ENCODE data around the gene GSTM2. TPM values are rescaled to one million over a fixed set of nuclear protein-coding genes. Genes with fewer than 3 reads are reported as not detected.

Gene GSTM2
- total and polyA plus RNA-seq, 3 donors from 2014 or later: 68.0 to 131 (median 83.2) TPM

GRCh38 chr1:109719337-109719837, 51.5 kb downstream of the GSTM2 start:
- no peak overlapping the region for H3K4me3 ChIP-seq
- 73 to 88% methylated on average over 5 of the region's 5 CpGs for WGBS, 2 donors
- no peaks in the 10 kb centered on the region for H3K9me3 ChIP-seq
- TF ChIP-seq CTCF (IDR thresholded peaks at IDR 0.05): no peak
- H3K4me1 ChIP-seq: peaks cover 5% of the 10 kb centered on the region
- intact Hi-C loops (cut with DNase I; ENCODE audit: low total_unique reads): no loop called here
- H3K27ac ChIP-seq: no peak overlapping the region
- H3K27me3 ChIP-seq: no peaks in the 10 kb centered on the region
- no peak for DNase-seq
- no peaks in the 10 kb centered on the region for H3K36me3 ChIP-seq (ENCODE audit: low read depth, missing control alignments)

- intact Hi-C loops (cut with DNase I; ENCODE audit: low total_unique reads): no loop called here
- Histone ChIP-seq H3K27me3 (no peaks in the 10 kb centered on the region), H3K4me3 (no peak overlapping the region), H3K36me3 (ENCODE audit: low read depth, missing control alignments) (no peaks in the 10 kb centered on the region), H3K9me3 (no peaks in the 10 kb centered on the region), H3K27ac (no peak overlapping the region), H3K4me1 (peaks cover 5% of the 10 kb centered on the region)
- TF ChIP-seq CTCF (IDR thresholded peaks at IDR 0.05) (no peak), POLR2A (IDR thresholded peaks at IDR 0.05) (no peak)
- DNase-seq: no peak
- WGBS, 2 donors: 89 to 90% methylated on average over 5 of the region's 5 CpGs
Measured at GRCh38 chr1:109721042-109721441, 53.2 kb downstream of the GSTM2 start.

- intact Hi-C loops (cut with DNase I; ENCODE audit: low total_unique reads): no loop called here
- H3K27ac ChIP-seq: no peak overlapping the region
- H3K4me3 ChIP-seq: no peak overlapping the region
- no peaks in the 10 kb centered on the region for H3K27me3 ChIP-seq
- TF ChIP-seq CTCF (IDR thresholded peaks at IDR 0.05): no peak
- TF ChIP-seq POLR2A (IDR thresholded peaks at IDR 0.05): no peak
- no peaks in the 10 kb centered on the region for H3K9me3 ChIP-seq
- no peaks in the 10 kb centered on the region for H3K4me1 ChIP-seq
- 91% methylated on average over 1 of the region's 1 CpG for WGBS, 2 donors
- H3K36me3 ChIP-seq (ENCODE audit: low read depth, missing control alignments): no peaks in the 10 kb centered on the region
- DNase-seq: no peak
Measured at GRCh38 chr1:109721971-109722370, 54.1 kb downstream of the GSTM2 start.

GRCh38 chr1:109722908-109723691, 55.2 kb downstream of the GSTM2 start:
- no peak for DNase-seq
- Histone ChIP-seq H3K9me3 (no peaks in the 10 kb centered on the region), H3K4me1 (no peaks in the 10 kb centered on the region), H3K36me3 (ENCODE audit: low read depth, missing control alignments) (no peaks in the 10 kb centered on the region), H3K4me3 (no peak overlapping the region), H3K27me3 (no peaks in the 10 kb centered on the region), H3K27ac (no peak overlapping the region)
- intact Hi-C loops (cut with DNase I; ENCODE audit: low total_unique reads): no loop called here
- TF ChIP-seq POLR2A (IDR thresholded peaks at IDR 0.05): no peak
- no peak for TF ChIP-seq CTCF (IDR thresholded peaks at IDR 0.05)
- WGBS, 2 donors: 69 to 74% methylated on average over 7 of the region's 7 CpGs

Other genes with a start within 250 kb of the GSTM2 start
- 10 to 100 TPM; 30.9 to 56.9 TPM for gene PSMA5, start 241.6 kb upstream of the GSTM2 start, total RNA-seq
- 72.0 TPM for gene PSMA5, start 241.6 kb upstream of the GSTM2 start, polyA plus RNA-seq (ENCODE audit: insufficient read depth, low read depth, low replicate concordance)
- gene SYPL2, start 201.5 kb upstream of the GSTM2 start, total RNA-seq: 10 to 100 TPM; 46.1 to 67.5 TPM
- 29.7 TPM for gene SYPL2, start 201.5 kb upstream of the GSTM2 start, polyA plus RNA-seq (ENCODE audit: insufficient read depth, low read depth, low replicate concordance)
- 10 to 100 TPM; 40.9 to 55.2 TPM for gene ATXN7L2, start 184.2 kb upstream of the GSTM2 start, total RNA-seq
- gene ATXN7L2, start 184.2 kb upstream of the GSTM2 start, polyA plus RNA-seq (ENCODE audit: insufficient read depth, low read depth, low replicate concordance): 28.7 TPM
- 10 to 100 TPM in 1 of 2 donors, 1 to 10 TPM in 1; 8.0 to 11.5 TPM for gene CYB561D1, start 174.0 kb upstream of the GSTM2 start, total RNA-seq
- gene CYB561D1, start 174.0 kb upstream of the GSTM2 start, polyA plus RNA-seq (ENCODE audit: insufficient read depth, low read depth, low replicate concordance): 8.0 TPM
- 1 to 10 TPM; 5.1 to 6.0 TPM for gene AMIGO1, start 158.3 kb upstream of the GSTM2 start, total RNA-seq
- gene AMIGO1, start 158.3 kb upstream of the GSTM2 start, polyA plus RNA-seq (ENCODE audit: insufficient read depth, low read depth, low replicate concordance): 6.7 TPM
- gene GPR61, start 128.2 kb upstream of the GSTM2 start, total RNA-seq: 1 to 10 TPM; 2.5 to 4.1 TPM
- gene GPR61, start 128.2 kb upstream of the GSTM2 start, polyA plus RNA-seq (ENCODE audit: insufficient read depth, low read depth, low replicate concordance): 0.91 TPM
- gene GNAI3, start 119.4 kb upstream of the GSTM2 start, total RNA-seq: 1 to 10 TPM; 5.8 to 5.9 TPM
- gene GNAI3, start 119.4 kb upstream of the GSTM2 start, polyA plus RNA-seq (ENCODE audit: insufficient read depth, low read depth, low replicate concordance): 5.7 TPM
- gene GNAT2, start 48.4 kb upstream of the GSTM2 start, total RNA-seq: 1 to 10 TPM; 2.8 to 3.0 TPM
- 4.1 TPM for gene GNAT2, start 48.4 kb upstream of the GSTM2 start, polyA plus RNA-seq (ENCODE audit: insufficient read depth, low read depth, low replicate concordance)
- 10 to 100 TPM; 54.4 to 54.5 TPM for gene AMPD2, start 48.2 kb upstream of the GSTM2 start, total RNA-seq
- 35.0 TPM for gene AMPD2, start 48.2 kb upstream of the GSTM2 start, polyA plus RNA-seq (ENCODE audit: insufficient read depth, low read depth, low replicate concordance)
- 10 to 100 TPM; 58.6 to 61.8 TPM for gene GSTM4, start 12.0 kb upstream of the GSTM2 start, total RNA-seq
- gene GSTM4, start 12.0 kb upstream of the GSTM2 start, polyA plus RNA-seq (ENCODE audit: insufficient read depth, low read depth, low replicate concordance): 42.0 TPM
- not detected for gene GSTM1, start 19.8 kb downstream of the GSTM2 start, total RNA-seq
- not detected for gene GSTM1, start 19.8 kb downstream of the GSTM2 start, polyA plus RNA-seq (ENCODE audit: insufficient read depth, low read depth, low replicate concordance)
- 1 to 10 TPM; 5.5 to 6.5 TPM for gene GSTM5, start 44.2 kb downstream of the GSTM2 start, total RNA-seq
- 10.6 TPM for gene GSTM5, start 44.2 kb downstream of the GSTM2 start, polyA plus RNA-seq (ENCODE audit: insufficient read depth, low read depth, low replicate concordance)
- 100 to 1,000 TPM; 748 to 769 TPM for gene GSTM3, start 73.0 kb downstream of the GSTM2 start, total RNA-seq
- 1,464 TPM for gene GSTM3, start 73.0 kb downstream of the GSTM2 start, polyA plus RNA-seq (ENCODE audit: insufficient read depth, low read depth, low replicate concordance)
- 1 to 10 TPM; 3.3 to 7.2 TPM for gene EPS8L3, start 95.9 kb downstream of the GSTM2 start, total RNA-seq
- gene EPS8L3, start 95.9 kb downstream of the GSTM2 start, polyA plus RNA-seq (ENCODE audit: insufficient read depth, low read depth, low replicate concordance): 7.7 TPM
- gene CSF1, start 242.8 kb downstream of the GSTM2 start, total RNA-seq: 10 to 100 TPM in 1 of 2 donors, 1 to 10 TPM in 1; 9.8 to 10.9 TPM
- 14.2 TPM for gene CSF1, start 242.8 kb downstream of the GSTM2 start, polyA plus RNA-seq (ENCODE audit: insufficient read depth, low read depth, low replicate concordance)

All from testis (tissue), 3 donors.